NCI-H146 treated with DMSO at 0.1 percent for 48 hours (cell line): ENCODE results near the gene RFX1.

Experiments
- DNase-seq: peaks from one replicate; lab custom pipeline; 2025; ENCODE audit not compliant: unreplicated experiment; lab: John Stamatoyannopoulos, UW

Gene RFX1

GRCh38 chr19:13962699-13963602, 43.2 kb downstream of the RFX1 start:
- no peak for DNase-seq

GRCh38 chr19:13961826-13962698, 44.1 kb downstream of the RFX1 start:
- no peak for DNase-seq

DNA sequence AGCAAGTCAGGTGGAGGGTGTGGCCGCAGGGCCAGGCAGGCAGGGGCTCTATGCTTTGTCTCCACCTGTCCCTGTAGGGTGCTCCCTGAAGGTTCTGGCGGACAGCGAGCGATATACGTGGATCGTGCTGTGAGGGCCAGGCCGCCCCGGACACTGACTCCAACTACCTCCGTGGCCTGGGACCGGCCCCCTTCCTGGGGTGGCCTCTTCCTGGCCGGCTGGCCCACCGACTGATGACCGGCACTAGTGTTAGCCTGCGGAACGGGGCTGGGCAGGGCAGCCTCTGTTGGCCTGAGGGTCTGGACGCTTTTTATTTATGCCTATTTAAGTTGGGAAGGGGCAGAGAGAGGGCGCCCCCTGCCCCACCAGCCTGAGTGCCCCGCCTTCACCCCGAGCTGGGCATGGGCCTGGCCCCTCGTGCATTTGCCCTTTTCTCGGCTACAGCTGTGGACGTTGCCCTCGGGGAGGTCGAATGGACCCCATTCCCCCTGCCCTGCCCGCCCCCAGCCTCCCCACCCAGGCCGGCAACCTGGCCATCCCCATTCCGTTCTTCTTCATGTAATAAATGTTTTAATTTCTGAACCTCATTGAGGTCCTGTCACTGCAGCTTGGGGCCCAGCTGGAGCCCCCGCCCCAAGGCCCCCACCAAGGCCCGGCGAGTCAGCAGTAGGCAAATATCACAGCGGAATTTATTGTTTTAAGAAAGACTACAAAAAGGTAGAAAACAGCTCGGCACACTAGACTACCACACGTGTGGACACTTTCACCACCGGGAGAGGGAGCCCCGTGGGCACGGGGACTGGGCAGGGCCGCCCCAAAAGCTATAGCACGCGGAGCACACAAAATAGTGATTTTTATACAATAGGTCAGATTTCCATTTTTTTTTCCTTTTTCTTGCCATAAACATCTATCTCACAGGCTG, 45.0 kb downstream of the RFX1 start:
- no peak for DNase-seq

- DNase-seq = no peak
Measured at GRCh38 chr19:13959962-13960862, 45.9 kb downstream of the RFX1 start.

GRCh38 chr19:13959141-13959961, 46.8 kb downstream of the RFX1 start:
- no peak for DNase-seq

- no peak for DNase-seq
Measured at GRCh38 chr19:13958043-13958442, 48.1 kb downstream of the RFX1 start.

- no peak for DNase-seq
Measured at GRCh38 chr19:13957051-13957450, 49.1 kb downstream of the RFX1 start.

DNA sequence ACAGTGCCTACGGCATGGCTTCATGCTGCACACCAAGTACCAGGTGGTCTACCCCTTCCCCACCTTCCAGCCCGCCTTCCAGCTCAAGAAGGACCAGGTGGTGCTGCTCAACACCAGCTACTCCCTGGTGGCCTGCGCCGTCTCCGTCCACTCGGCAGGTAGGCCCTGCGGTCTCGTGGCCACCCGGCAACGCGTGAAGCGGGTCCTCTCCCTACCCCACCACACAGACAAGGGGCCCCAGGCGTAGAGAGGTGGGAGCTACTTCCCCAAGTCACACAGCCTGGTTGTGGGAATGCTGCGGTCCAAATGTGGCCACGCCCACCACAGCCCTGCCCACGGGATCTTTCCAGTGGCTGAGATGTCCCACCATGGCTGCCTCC, 49.8 kb downstream of the RFX1 start:
- no peak for DNase-seq

DNA sequence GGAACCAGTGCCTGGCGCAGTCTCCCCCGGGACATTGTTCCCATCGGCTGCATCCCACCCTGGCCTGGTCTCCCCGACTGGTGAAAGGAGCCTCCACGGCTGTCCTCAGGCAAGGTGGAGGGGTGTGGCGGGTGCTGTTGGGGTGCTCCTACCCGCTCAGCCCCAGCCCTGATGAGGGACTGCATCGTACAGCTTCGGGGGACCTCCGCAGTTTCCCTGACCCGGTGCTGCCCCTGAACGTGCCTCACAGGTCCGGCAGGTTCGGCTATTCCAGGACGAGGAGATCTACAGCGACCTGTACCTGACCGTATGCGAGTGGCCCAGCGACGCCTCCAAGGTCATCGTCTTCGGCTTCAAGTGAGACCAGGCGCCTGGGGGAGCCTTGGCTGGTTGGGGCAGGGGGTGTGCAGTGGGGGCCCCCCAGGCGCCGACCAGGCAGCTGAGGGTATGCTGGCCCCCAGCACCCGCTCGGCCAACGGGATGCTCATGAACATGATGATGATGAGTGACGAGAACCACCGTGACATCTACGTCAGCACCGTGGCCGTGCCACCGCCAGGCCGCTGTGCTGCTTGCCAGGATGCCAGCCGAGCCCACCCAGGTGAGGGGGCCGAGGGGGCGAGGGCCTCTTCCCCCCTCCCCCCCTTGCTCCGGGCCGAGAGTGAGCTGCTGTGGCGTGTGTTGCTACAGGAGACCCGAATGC, 50.3 kb downstream of the RFX1 start:
- no peak for DNase-seq

- DNase-seq = no peak
Measured at GRCh38 chr19:13954185-13954584, 51.9 kb downstream of the RFX1 start.

GRCh38 chr19:13952931-13953531, 53.1 kb downstream of the RFX1 start:
- no peak for DNase-seq

- peak; percentile 100 for DNase-seq
Measured at GRCh38 chr19:13952154-13952930, 53.8 kb downstream of the RFX1 start, which contains the start of gene DCAF15. Gene DCAF15, plus strand, starts transcription at chr19:13952509. Its CDS starts 4 bp downstream, at chr19:13952513.

- DNase-seq = no peak
Measured at GRCh38 chr19:13951799-13952153, 54.3 kb downstream of the RFX1 start.

DNA sequence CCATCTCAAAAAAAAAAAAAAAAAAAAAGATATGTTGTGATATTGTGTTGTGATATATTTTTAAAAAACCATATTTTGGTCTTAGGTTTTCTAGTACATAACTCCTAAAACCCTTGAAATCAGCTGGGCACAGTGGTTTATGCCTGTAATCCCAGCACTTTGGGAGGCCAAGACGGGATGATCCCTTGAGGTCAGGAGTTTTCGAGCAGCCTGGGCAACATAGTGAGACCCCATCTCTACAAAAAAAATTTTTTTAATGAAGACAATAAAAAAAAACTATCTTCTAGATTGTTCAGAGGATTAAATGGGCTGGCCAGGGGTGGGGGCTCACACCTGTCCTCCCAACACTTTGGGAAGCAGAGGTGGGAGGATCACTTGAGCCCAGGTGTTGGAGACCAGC, 55.1 kb downstream of the RFX1 start:
- no peak for DNase-seq

- DNase-seq = no peak
Measured at GRCh38 chr19:13946414-13946813, 59.7 kb downstream of the RFX1 start.

DNA sequence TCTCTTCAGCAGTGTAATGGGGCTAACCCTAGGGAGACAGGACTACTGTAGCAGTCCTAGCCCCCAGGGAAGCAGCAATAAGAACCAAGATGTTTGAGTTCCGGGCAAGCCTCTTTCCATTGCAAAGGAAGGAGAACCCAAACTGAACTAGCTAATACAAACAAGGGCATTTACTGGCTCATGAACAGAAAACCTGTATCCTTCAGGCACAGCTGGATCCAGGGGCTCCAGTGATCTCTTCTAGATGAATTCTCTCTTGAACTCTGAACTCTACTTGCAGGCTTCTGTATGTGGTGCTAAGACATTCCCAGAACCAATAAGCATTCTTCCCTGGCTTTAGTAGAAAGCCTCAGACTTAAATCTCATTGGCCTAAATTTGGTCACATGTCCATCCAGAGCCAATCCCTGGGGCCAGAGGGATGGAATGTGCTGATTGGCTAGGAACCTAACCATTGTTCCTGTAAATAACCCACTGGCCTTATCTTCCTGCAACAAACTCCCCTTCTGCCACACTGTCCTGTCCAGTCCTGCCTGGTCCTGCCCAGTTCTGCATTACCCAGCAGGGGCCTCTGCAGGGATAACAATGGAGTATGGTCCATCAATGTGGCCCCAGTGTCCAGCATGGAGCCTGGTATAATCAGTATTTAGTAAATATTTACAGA, 64.0 kb downstream of the RFX1 start:
- DNase-seq = no peak
